PC-3 (cell line): Measurements from ENCODE around the gene HNRNPL.

Experiments used
- CTCF ChIP-seq: fragments of 300-600 bp; sonication (generic); conservative IDR thresholded peaks from 2 replicates; pipeline ENCODE4 v1.5.1; 2017; ENCODE audit warnings: antibody characterized with exemption, low read depth, mild to moderate bottlenecking, low read length
- EZH2 ChIP-seq: fragments of 300-600 bp; sonication (generic); IDR thresholded peaks from one replicate; pipeline ENCODE4 v1.6.1; 2017; ENCODE audit warnings: antibody characterized with exemption, mild to moderate bottlenecking, low read length; ENCODE audit not compliant: unreplicated experiment

GRCh38 chr19:38856813-38857212, 7.0 kb upstream of the HNRNPL start:
- TF ChIP-seq CTCF (no peak), EZH2 (no peak)
